Activated CD4-positive, alpha-beta T cell treated with anti-CD3 and anti-CD28 coated beads, Interleukin-2, Interleukin-6, amounts not matched to agents 100 ng/mL and 50 ng/mL, durations not matched to agents 16 hours and 8 hours (primary cell): Measurements from ENCODE around the gene TBC1D22A.

Experiments
- DNase-seq: peaks from one replicate; pipeline ENCODE4 v3.0.0-alpha.2; 2020

TBC1D22A gene

GRCh38 chr22:47019012-47019790, 256.8 kb downstream of the TBC1D22A start:
- no peak for DNase-seq

GRCh38 chr22:47020166-47020565, 257.7 kb downstream of the TBC1D22A start:
- DNase-seq = peak; percentile 6

GRCh38 chr22:47021371-47022074, 259.1 kb downstream of the TBC1D22A start:
- DNase-seq = no peak

- DNase-seq = no peak
These were observed 259.6 kb downstream of the TBC1D22A start for GRCh38 chr22:47022075-47022473.

GRCh38 chr22:47022475-47022874, 260.0 kb downstream of the TBC1D22A start:
- no peak for DNase-seq

- DNase-seq = no peak
These were observed 261.4 kb downstream of the TBC1D22A start for GRCh38 chr22:47023871-47024270.

DNA sequence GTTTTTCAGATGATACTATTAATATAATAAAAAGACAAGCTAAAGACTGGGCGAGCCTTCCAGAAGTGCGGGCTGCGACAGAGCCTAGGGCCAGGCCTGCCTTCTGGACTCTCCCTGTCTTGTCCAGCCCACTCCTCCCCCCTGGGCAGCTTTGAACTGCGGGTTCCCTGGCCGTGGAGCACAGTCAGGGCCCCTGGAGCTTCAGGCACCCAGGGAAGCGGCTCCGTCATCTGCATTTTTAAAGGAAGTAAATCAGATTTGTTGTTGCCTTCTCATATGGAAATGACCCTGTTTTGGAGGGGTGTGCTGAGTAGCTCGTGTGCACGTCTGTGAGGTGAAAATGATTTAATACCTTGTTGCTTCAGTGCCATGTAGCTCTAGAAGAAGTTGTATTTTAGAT, 265.3 kb downstream of the TBC1D22A start:
- DNase-seq = no peak

DNA sequence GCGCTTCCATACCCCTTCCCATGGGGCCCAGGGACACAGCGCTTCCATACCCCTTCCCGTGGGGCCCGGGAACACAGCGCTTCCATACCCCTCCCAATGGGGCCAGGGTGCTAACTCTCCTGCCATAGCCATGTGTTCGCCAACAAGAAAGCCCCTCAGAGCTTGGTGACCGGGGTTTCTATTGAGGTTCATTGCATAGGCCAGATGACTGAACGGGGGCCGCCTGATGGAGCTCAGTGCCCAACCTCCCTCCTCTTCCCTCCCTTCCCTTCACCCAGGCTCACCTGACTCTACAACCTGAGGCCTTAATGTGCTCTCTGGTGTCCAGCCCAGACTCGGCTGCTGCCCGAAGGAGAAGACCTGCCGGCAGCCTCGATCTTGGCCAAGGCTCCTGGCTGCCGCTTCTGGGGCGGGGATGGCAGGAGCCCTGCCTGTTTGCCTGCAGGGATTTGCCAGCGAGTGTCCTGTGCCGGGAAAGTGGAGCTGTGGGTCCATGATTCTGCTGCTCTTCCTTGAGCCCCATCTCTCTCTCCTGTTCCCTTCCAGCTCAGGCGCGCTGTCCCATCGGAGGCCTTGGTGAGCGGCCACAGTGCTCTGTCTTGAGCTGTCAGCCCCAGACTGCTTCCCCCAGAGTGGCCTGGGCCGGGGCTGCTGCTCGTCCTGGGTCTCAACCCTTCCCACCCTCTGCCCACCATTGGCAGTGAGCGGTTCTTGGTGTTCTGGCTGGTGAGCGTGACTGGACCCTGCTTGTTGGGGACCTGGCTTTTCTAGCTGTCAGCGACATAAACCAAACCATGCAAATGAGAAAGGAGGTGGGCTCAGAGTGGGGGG, 267.0 kb downstream of the TBC1D22A start:
- no peak for DNase-seq

DNA sequence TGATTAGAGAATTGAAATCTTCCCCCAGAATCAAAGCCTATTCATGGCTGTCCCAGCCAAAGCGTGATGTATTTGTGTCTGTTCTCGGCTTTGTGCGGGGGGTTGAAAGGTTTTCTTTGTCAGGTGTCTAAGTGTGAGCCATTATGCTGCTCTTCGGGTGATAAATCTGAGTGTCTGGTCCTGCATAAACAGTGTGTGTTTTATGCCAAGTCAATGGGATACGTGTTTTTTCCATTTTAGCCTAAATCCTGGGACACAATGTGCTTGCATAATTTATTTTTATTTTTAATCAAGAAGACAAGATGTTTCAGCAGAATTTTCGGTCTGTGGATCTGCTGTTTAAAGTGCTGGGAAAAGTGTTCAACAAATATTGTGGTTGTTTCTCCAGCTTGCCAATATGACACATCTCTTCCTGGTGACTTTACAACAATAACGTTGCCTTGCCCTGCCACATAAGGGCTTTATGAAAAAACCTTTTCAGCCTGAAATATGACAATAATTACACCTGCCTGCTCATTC, 267.8 kb downstream of the TBC1D22A start:
- no peak for DNase-seq

- DNase-seq = no peak
These were observed 268.6 kb downstream of the TBC1D22A start for GRCh38 chr22:47030881-47031627.

- no peak for DNase-seq
These were observed 269.1 kb downstream of the TBC1D22A start for GRCh38 chr22:47031628-47031915.

- no peak for DNase-seq
These were observed 269.9 kb downstream of the TBC1D22A start for GRCh38 chr22:47032091-47032943.

GRCh38 chr22:47032956-47033647, 270.7 kb downstream of the TBC1D22A start:
- DNase-seq = no peak

DNA sequence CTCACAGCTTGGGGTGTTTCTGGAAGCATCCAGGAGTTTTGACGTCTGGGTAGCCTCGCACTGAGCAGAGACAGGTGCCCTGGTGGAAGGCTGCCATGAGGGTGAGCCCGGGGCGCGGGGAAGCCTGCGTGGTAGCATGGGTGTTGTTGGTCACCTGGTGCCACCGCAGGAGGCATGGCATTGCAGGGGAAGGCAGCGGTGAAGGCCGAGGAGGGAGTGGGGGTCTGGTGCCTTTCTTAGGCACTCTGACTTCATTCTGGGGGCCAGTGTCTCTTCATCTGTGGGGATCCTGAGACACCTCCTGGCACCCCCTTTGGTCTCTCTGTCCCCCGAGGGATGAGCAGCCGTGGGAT, 271.2 kb downstream of the TBC1D22A start:
- no peak for DNase-seq

DNA sequence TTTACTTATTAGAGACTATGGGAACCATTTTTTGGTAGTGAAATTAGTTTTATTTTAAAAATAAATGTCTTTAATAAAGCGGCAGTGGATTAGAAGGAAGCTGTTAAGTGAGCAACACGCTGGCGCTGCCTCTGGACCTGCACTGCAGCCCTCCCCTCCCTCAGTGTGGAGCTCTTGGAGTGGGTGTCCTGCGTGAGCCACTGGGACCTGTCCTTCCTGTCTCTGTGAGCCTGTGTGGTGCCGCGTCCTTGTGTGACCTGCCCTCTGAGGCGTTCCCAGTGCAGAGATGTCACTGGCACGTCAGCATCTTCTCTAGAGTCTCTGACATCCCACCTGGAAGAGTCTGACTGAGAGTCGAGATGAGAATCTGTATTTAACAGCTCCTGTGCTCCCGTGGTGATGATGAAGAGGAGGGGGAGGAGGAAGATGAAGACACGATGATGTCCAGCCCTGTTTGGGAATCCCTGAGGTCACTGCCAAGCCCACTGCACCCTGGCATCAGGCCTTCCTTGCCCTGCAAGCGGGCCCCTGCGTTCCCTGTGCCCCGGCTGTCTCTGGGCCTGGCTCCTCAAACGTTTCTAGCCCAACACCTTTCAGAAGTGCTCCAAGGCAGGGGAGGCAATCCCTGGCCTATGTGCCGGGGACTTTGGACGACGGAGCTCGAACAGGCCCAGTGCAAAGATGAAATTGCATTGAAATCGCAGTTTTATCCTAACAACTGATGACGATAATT, 271.8 kb downstream of the TBC1D22A start:
- no peak for DNase-seq

DNA sequence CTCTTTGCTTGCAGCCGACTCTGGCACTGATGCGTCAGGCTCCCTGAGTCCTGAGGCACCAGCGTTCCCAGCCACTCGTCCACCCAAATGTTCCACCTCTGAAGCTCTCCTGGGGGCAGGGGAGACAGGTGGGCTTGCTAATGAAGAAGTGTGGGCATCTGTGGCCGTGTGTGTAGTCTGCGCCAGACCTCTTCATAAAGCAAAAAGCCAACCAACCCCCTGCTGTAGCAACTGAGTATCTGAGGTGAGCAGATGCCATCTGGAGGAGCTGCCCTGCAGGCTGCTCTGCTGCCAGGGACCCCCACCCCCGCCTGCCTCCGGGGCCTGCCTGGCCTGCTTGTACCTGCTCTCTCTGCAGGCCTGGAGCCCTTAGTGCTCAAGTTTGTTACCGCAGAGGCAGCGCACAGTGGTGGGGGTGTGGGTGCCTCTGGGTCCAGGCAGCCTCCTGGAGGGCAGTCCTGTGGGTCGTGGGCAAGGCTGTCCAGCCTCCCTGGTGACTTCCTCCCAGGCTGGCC, 272.5 kb downstream of the TBC1D22A start:
- DNase-seq = no peak

DNA sequence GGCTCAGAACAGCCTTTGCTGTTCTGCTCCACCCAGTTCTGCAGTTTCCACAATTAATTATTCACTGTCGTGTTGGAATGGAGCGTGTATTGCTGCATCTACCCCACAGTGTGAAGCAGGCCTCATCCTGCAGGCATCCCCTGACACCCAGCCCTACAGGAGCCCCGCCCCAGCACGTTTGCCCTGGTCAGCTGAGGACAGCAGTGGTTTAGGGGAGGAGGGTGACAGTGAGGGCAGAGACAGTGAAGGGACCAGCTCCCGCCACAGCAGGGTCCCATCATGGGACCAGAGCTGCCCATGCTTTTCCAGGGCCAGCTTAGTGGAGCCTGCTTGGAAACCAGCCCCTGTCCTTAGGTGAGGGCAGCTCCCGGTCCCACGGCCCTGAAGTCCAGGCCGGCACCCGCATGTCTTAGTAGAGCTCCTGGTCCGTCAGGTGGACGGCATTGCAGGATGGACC, 273.0 kb downstream of the TBC1D22A start:
- no peak for DNase-seq

DNA sequence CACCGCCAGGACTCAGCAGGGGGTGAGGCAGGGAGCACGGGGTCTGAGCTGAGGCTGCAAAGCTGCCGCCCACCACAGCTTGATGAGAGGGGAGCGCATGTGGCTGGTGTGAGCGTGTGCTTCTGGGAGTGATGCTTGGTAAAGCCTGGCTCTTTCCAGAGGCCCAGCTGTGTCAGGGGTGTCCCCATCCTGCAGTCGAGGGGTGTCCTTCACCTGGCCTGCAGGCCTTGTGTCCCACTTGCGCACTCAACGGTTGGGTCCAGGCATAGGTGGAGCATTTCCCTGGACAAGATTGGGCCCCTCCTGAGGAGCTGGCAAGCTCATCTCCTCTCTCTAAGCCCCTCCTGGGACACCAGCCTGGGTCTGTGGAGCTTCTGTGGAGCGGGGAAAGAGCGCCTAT, 273.9 kb downstream of the TBC1D22A start:
- DNase-seq = no peak

DNA sequence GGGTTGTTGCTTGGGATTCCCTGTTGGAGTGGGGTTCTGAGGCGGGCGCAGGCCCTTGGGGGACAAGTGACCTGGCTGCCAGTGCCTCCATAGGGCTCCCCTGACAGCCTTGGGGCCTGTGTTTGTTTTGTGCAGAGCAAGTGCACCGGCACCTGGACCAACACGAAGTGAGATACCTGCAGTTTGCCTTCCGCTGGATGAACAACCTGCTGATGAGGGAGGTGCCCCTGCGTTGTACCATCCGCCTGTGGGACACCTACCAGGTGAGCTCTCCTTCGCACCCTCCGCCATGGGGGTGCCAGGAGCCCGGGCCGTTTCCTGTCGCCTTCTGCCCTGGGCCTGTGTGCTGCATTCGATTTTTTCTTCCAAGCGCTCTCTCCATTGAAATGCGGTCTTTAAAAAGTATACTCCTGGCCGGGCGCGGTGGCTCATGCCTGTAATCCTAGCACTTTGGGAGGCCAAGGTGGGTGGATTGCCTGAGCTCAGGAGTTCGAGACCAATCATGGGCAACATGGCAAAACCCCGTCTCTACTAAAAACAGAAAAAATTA, 274.6 kb downstream of the TBC1D22A start:
- DNase-seq = no peak
